HepG2 (cell line): ENCODE results near the gene KIF13A. TPM values are rescaled to one million over a fixed set of nuclear protein-coding genes. Genes with fewer than 3 reads are reported as not detected.
A peak's percentile ranks its signal among the peaks of the same experiment; 100 is the strongest.

ENCODE experiments used
- ARHGAP35 ChIP-seq: sonication (generic); formaldehyde crosslinking; IDR thresholded peaks from 2 replicates; pipeline ENCODE4 v1.9.0; 2022; ENCODE audit warnings: mild to moderate bottlenecking, inconsistent platforms, moderate library complexity, missing genetic modification reagents, borderline replicate concordance
- ARNT2 ChIP-seq: sonication (generic); formaldehyde crosslinking; IDR thresholded peaks from 2 replicates; pipeline ENCODE4 v1.8.0; 2022; ENCODE audit warnings: mild to moderate bottlenecking, low read depth, missing genetic modification reagents, moderate library complexity
- ELF1 ChIP-seq: sonication (generic); formaldehyde crosslinking; IDR thresholded peaks from 2 replicates; pipeline ENCODE4 v1.4.0; 2020; ENCODE audit warnings: missing genetic modification reagents
- HDAC2 ChIP-seq: sonication (generic); formaldehyde crosslinking; IDR thresholded peaks from 2 replicates; pipeline ENCODE4 v1.4.0; 2020; ENCODE audit warnings: missing genetic modification reagents
- IRX3 ChIP-seq: sonication (generic); formaldehyde crosslinking; IDR thresholded peaks from 2 replicates; pipeline ENCODE4 v1.8.1; 2023; ENCODE audit warnings: mild to moderate bottlenecking, low read depth, missing genetic modification reagents, borderline replicate concordance
- KDM2A ChIP-seq: sonication (generic); formaldehyde crosslinking; IDR thresholded peaks from 2 replicates; pipeline ENCODE4 v1.4.0; 2020; ENCODE audit warnings: low read depth, missing genetic modification reagents, borderline replicate concordance
- KLF6 ChIP-seq: IDR thresholded peaks from 2 replicates; pipeline ENCODE4 v1.8.0; 2016; ENCODE audit warnings: missing biosample characterization, missing genetic modification reagents
- TAF1 ChIP-seq: sonication (generic); formaldehyde crosslinking; IDR thresholded peaks from 2 replicates; pipeline ENCODE4 v1.4.0; 2020; ENCODE audit warnings: missing genetic modification reagents
- TAF15 ChIP-seq: fragments of 200-400 bp; formaldehyde crosslinking; IDR thresholded peaks from one replicate; pipeline ENCODE4 v1.6.1; 2018; ENCODE audit warnings: mild to moderate bottlenecking, low read depth, low read length; ENCODE audit not compliant: poor library complexity, severe bottlenecking
- TBX2 ChIP-seq: sonication (generic); formaldehyde crosslinking; IDR thresholded peaks from 2 replicates; pipeline ENCODE4 v1.5.0; 2020; ENCODE audit warnings: missing genetic modification reagents, mild to moderate bottlenecking, borderline replicate concordance
- YEATS4 ChIP-seq: sonication (generic); formaldehyde crosslinking; IDR thresholded peaks from 2 replicates; pipeline ENCODE4 v1.4.0; 2020; ENCODE audit warnings: missing genetic modification reagents, borderline replicate concordance
- ZBTB43 ChIP-seq: sonication (generic); formaldehyde crosslinking; conservative IDR thresholded peaks from 2 replicates; pipeline ENCODE4 v1.4.0; 2020; ENCODE audit warnings: missing genetic modification reagents
- ZFP36L2 ChIP-seq: sonication (generic); formaldehyde crosslinking; IDR thresholded peaks from 2 replicates; pipeline ENCODE4 v1.4.0; 2020; ENCODE audit warnings: missing genetic modification reagents
- ZMYM2 ChIP-seq: sonication (generic); formaldehyde crosslinking; IDR thresholded peaks from 2 replicates; pipeline ENCODE4 v1.8.0; 2022; ENCODE audit warnings: mild to moderate bottlenecking, missing genetic modification reagents
- ZNF207 ChIP-seq: fragments of 450-650 bp; IDR thresholded peaks from 2 replicates; pipeline ENCODE4 v1.6.1; 2016; ENCODE audit warnings: antibody characterized with exemption, borderline replicate concordance
- ZNF256 ChIP-seq: sonication (generic); formaldehyde crosslinking; conservative IDR thresholded peaks from 2 replicates; pipeline ENCODE4 v1.4.0; 2020; ENCODE audit warnings: missing genetic modification reagents
- ZNF292 ChIP-seq: sonication (generic); formaldehyde crosslinking; IDR thresholded peaks from 2 replicates; pipeline ENCODE4 v1.8.1; 2022; ENCODE audit warnings: mild to moderate bottlenecking, low read depth, missing genetic modification reagents, borderline replicate concordance
- ZNF3 ChIP-seq: IDR thresholded peaks from 2 replicates; pipeline ENCODE4 v1.7.0; 2017; ENCODE audit warnings: inconsistent platforms
- ZNF431 ChIP-seq: sonication (generic); formaldehyde crosslinking; IDR thresholded peaks from 2 replicates; pipeline ENCODE4 v1.9.0; 2022; ENCODE audit warnings: missing genetic modification reagents, low read depth, mild to moderate bottlenecking, borderline replicate concordance
- ZNF451 ChIP-seq: sonication (generic); formaldehyde crosslinking; IDR thresholded peaks from 2 replicates; pipeline ENCODE4 v1.5.0; 2020; ENCODE audit warnings: mild to moderate bottlenecking, missing genetic modification reagents
- ZNF768 ChIP-seq: sonication (generic); formaldehyde crosslinking; IDR thresholded peaks from 2 replicates; pipeline ENCODE4 v1.4.0; 2020; ENCODE audit warnings: missing genetic modification reagents
- polyA plus RNA-seq, 8 experiments: library from polyadenylated mRNA; depleted of rRNA in 3 of 8; stranded (reverse) in 7 of 8; unstranded in 1 of 8; fragments of >200 nt; fragmentation: Illumina TruSeq in 4 of 8; extraction: Trizol in 4 of 8; gene quantifications; 2 replicates each; pipeline versions ENCODE4 v1.2.1 to v1.2.3, GENCODE V29; 2011 to 2016; ENCODE audit warnings: low read depth in 4 of 8, missing spikeins in 1 of 8, mixed read lengths in 1 of 8; ENCODE audit not compliant: insufficient read depth in 1 of 8
- total RNA-seq, 5 experiments: library from RNA; depleted of rRNA; stranded (reverse); fragments of >200 nt; fragmentation: Illumina TruSeq; extraction: Trizol; gene quantifications; 2 replicates each; pipeline ENCODE4 v1.2.3, GENCODE V29; 2016; ENCODE audit warnings: low read depth in 1 of 5
- TF ChIP-seq, protein P1 (sequence below): sonication (generic); formaldehyde crosslinking; IDR thresholded peaks from 2 replicates; pipeline ENCODE4 v1.4.0; 2020; ENCODE audit warnings: missing genetic modification reagents
- TF ChIP-seq, protein P2 (sequence below): sonication (generic); formaldehyde crosslinking; IDR thresholded peaks from 2 replicates; pipeline ENCODE4 v1.8.1; 2023; ENCODE audit warnings: mild to moderate bottlenecking, missing genetic modification reagents

Gene KIF13A
- total and polyA plus RNA-seq, 2 of the 13 experiments (the other 11 are each of a cell fraction or from before 2014, with no cell fraction given): 21.1 to 37.2 TPM

DNA sequence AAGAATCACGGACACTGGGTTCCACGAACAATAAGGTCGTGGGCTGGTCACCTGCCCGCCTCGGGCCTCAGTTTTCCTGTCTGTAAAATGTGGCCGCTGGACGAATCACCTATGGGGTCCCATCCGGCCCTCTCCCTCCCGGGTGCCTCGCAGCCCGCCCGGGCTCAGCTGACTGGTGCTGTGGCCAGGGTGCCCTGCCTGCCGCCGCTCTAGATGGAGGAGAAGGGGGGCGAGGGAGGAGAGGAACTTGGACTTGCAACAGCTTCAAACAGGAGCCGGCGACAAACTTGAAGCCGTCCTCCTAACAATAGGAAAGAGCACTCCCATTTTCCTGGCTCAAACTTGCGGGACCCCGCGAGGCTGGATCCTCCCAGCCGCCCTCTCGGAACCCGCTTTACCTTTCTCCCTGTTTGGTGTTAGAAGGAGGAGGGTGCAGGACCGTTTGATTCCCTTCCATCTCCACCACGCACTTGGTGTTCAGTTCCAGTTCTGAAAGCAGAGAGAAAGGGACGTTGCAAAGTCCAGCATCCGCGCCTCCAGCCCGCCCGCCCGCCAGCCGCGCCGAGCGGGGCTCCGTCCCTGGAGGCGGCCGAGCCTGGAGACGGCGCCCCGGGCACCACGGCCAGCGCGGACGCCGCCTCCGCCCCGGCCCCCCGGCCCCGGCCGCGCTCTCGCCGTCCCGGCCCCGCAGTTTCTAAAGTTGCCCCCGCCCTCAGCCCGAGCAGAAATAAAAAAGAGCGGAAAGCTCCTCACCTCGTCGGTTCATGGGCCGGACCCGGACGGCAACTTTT is 584 bp downstream of the KIF13A start (continued):
- 0 out of 2 replicates have a peak, but pooled peaks have one; percentile 37 for TF ChIP-seq ARNT2
- peak; percentile 67; the same call in 1 of the 2 replicates for TF ChIP-seq ARHGAP35
- TF ChIP-seq ZNF451 (CRISPR knock-in tag): no peak
- TF ChIP-seq KDM2A: peak; percentile 74; the same call in 1 of the 2 replicates
- TF ChIP-seq ZMYM2: peak; percentile 64; the same call in 1 of the 2 replicates
- peak; percentile 10; the same call in 1 of the 2 replicates for TF ChIP-seq YEATS4 (CRISPR knock-in tag)
- no peak for TF ChIP-seq ZFP36L2
- peak; percentile 28 for TF ChIP-seq ZNF431 (CRISPR knock-in tag)
- TF ChIP-seq ZBTB43 (CRISPR knock-in tag): peak; percentile 49; the same call in 1 of the 2 replicates
- TF ChIP-seq, protein P1, sequence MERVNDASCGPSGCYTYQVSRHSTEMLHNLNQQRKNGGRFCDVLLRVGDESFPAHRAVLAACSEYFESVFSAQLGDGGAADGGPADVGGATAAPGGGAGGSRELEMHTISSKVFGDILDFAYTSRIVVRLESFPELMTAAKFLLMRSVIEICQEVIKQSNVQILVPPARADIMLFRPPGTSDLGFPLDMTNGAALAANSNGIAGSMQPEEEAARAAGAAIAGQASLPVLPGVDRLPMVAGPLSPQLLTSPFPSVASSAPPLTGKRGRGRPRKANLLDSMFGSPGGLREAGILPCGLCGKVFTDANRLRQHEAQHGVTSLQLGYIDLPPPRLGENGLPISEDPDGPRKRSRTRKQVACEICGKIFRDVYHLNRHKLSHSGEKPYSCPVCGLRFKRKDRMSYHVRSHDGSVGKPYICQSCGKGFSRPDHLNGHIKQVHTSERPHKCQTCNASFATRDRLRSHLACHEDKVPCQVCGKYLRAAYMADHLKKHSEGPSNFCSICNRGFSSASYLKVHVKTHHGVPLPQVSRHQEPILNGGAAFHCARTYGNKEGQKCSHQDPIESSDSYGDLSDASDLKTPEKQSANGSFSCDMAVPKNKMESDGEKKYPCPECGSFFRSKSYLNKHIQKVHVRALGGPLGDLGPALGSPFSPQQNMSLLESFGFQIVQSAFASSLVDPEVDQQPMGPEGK: peak; percentile 79
- TF ChIP-seq TAF15: peak; percentile 70
- TF ChIP-seq ELF1 (CRISPR knock-in tag): 0 out of 2 replicates have a peak, but pooled peaks have one; percentile 12
- TF ChIP-seq TAF1 (CRISPR knock-in tag): peak; percentile 74
- peak; percentile 48; the same call in 1 of the 2 replicates for TF ChIP-seq TBX2 (CRISPR knock-in tag)
- peak; percentile 52 for TF ChIP-seq ZNF768 (CRISPR knock-in tag)
- TF ChIP-seq HDAC2 (CRISPR knock-in tag): peak; percentile 71
- no peak for TF ChIP-seq ZNF207
- 0 out of 2 replicates have a peak, but pooled peaks have one; percentile 27 for TF ChIP-seq ZNF3 (CRISPR knock-in tag)
- TF ChIP-seq, protein P2, sequence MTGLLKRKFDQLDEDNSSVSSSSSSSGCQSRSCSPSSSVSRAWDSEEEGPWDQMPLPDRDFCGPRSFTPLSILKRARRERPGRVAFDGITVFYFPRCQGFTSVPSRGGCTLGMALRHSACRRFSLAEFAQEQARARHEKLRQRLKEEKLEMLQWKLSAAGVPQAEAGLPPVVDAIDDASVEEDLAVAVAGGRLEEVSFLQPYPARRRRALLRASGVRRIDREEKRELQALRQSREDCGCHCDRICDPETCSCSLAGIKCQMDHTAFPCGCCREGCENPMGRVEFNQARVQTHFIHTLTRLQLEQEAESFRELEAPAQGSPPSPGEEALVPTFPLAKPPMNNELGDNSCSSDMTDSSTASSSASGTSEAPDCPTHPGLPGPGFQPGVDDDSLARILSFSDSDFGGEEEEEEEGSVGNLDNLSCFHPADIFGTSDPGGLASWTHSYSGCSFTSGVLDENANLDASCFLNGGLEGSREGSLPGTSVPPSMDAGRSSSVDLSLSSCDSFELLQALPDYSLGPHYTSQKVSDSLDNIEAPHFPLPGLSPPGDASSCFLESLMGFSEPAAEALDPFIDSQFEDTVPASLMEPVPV (CRISPR knock-in tag): peak; percentile 71; the same call in 1 of the 2 replicates
- TF ChIP-seq ZNF292 (CRISPR knock-in tag): peak; percentile 79
- TF ChIP-seq ZNF256 (CRISPR knock-in tag): 0 out of 2 replicates have a peak, but pooled peaks have one; percentile 59
- peak; percentile 70; the same call in 1 of the 2 replicates for TF ChIP-seq IRX3 (CRISPR knock-in tag)
- peak; percentile 37; the same call in 1 of the 2 replicates for TF ChIP-seq KLF6 (CRISPR knock-in tag)
